Activated naive CD8-positive, alpha-beta T cell treated with anti-CD3 and anti-CD28 coated beads, Interleukin-2, amount 50 U/mL, for 16 hours (primary cell): ENCODE data around the gene SIN3A.

Experiments
- DNase-seq: peaks from one replicate; pipeline ENCODE4 v3.0.0-alpha.2; 2020; ENCODE audit warnings: low read depth, low spot score

SIN3A gene

GRCh38 chr15:75380773-75381172, 70.7 kb downstream of the SIN3A start:
- no peak for DNase-seq

DNA sequence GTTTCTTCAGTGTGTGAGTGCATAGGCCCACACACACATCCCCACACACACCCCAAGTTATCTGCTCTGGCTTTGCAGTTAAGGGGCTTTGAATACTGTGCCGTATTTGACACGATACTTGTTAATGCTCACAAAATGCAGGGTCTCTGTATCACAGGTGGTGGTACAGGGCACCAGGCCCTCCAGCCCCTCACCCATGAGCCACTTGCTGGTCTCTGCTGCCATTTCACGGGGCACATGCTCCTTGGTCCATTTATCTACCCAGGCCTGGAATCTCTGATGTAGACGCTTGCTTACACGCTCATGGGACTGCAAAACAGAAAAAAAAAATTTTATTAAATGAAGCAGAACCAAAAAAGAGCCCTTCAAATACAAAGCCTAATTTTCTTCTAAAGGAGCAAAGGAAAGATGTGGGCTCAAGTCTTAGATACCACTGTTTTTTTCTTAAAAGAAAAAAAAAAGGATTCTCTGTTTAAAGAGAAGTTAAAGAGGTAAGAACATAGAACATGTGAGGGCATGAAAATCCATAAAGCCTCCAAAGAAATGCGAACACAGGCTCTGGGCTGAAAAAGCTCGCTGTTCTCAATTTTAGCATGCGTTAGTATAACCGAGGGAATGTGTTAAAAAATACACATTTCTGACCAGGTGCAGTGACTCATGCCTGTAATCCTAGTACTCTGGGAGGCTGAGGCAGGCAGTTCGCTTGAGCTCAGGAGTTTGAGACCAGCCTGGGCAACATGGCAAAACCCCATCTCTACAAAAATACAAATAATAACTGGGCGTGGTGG, 79.4 kb downstream of the SIN3A start:
- no peak for DNase-seq

DNA sequence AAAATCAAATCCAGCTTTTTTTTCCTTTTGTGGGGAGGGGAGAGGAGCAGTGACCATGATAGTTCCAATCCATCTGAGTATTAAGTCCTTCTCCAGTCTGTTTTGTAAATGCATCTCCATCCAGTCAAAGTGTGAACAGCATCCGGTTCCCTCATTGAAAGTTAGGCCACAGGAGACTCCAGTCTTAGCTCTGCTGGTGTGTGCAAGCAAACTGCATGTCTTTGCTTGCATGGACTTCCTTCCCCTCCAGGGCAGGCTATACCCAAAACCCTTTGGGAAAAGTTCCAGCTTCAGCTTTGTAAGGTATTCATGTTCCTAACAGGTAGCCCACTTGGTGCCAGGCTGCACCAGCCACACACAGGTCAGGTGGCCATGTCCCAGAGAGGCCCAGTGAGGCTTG, 80.0 kb downstream of the SIN3A start:
- DNase-seq: no peak

- no peak for DNase-seq
Observed at GRCh38 chr15:75369897-75370581, 81.5 kb downstream of the SIN3A start.

DNA sequence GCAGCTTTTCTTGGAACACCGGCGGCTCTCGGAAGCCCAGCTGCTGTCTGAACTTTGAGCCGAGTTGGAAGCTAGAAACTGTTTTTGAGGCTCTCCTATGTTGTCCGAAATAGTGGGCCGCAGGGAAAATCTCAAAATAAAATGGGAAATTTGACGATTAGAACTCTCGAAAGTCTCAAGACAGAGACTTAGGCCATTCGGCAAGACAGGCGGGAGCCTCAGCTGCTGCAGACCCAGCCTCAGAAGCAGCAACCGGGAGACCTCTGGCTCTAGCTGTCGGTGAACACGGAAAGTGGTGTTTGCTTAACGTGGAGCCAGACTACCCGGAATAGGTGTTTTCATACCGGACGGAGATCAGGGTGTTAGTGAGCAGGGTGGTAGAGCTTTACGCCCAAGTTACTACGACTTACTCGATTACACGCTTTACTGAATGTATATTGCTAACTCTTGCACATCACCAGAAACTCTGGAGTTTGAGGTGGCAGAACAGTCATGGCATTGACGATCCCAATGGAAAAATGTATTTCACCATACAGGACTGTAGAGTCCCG, 82.7 kb downstream of the SIN3A start:
- DNase-seq: no peak

DNA sequence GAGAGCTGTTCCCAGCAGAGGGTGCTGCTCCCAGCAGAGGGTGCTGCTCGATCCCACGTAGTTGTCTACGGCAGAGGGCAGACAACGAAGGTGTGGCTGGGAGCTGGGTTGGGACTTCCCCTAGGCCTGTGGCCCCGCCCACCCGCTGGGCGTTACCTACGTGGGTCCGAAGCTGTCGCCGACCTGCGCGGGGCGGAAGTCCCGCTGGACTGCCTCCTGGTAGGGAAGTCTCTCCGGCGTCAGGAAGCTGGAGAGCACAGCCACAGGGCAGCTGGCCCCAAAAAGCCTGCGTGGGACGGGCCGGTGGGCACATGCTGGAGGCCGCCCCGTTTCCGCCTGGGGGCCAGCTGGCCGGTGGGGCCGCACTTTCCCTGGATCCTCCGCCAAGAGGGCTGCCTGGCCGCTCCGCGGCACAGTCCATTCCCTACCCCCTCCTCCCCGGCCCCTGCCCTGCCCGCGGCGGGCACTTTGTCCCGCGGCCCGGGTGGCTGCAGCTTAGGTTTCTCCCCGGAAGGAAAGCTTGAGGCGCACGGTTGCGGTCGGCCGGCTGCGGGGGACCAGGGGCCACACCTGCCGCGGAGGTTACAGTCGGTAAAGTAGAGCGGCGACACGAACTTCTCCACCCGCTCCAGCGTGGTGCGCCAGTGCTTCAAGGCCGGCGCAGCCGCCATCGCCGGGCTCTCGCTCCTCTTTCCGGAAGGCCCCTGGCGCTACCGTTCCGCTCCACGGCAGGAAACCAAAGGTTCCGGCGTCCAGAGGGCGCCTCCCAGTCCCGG, 83.4 kb downstream of the SIN3A start, which contains the start of gene MAN2C1:
MAN2C1 (minus strand) TSS at position 695 of the 776 bp plus-strand sequence; CDS start at position 671, 24 bp downstream.
- DNase-seq: peak; percentile 80

DNA sequence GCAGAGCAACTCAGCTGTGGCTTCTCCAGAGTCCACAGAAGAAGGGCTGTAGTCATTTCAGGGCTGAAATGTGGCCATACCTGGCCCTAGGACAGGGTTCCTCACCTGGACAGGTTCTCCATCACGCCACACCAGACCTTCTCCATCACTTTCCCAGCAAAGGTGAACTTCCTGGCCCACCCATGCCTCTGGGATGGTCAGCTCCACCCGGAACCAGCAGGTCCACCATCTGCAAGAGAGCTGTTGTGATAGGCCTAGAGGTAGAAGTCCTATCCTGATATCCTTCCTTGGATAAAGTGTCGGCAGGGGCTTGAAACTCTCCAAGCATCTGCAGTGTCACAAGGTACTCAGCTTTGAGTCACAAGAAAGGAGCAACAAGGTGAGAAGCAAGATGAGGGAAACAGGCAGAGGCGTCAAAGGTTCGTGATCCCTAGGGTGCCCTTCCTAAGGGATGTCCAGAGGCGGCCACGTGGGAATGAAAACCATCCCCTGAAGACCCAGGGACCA, 84.0 kb downstream of the SIN3A start:
- no peak for DNase-seq

GRCh38 chr15:75367006-75367405, 84.5 kb downstream of the SIN3A start:
- no peak for DNase-seq

DNA sequence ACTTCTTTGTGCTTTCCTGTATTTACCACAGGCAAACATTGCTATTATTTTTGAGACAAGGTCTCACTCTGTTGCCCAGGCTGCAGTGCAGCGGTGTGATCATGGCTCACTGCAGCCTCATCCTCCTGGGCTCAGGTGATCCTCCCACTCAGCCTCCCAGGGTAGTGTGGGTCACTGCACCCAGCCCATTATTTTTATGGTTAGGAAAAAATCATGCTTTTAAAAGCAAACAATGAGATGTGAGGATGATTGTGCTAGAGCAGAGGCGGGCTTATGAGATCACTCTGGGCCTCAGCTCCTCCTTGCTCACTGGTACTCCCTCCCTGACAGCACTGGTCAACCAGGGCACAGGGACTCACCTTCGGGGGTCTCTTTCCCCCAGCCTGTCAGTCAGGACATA, 85.3 kb downstream of the SIN3A start:
- no peak for DNase-seq

- no peak for DNase-seq
Observed at GRCh38 chr15:75364881-75365280, 86.6 kb downstream of the SIN3A start.

- DNase-seq: no peak
Observed at GRCh38 chr15:75363786-75364185, 87.7 kb downstream of the SIN3A start.

DNA sequence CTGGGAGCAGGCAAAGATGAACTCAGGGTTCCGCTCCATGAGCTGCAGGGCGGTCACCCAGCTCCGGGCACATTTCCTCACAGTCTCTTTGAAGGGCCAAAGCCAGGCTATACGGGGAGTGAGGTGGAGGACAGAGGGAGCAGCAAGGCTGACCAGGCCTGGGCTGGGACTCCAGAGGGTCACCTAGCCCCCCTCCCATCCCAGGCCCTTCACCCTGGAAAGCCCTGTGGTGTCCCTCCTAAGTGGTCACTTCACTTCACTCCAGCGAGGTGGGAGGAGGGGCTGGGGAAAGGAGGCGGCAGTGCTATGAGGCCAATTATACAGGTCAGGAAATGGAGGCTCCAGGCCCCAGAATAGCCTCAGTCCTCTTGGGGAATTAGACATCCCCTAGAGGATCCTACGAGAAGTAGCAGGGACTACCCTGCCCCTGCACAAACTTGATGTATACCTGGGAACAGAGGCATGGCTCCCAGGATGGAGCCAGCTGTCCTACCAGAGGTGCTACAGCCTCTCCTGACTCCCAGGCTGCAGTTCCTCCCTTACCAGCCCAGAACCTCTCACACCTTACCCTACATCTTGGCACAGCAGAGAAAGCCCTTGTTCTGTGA, 88.7 kb downstream of the SIN3A start:
- no peak for DNase-seq

DNA sequence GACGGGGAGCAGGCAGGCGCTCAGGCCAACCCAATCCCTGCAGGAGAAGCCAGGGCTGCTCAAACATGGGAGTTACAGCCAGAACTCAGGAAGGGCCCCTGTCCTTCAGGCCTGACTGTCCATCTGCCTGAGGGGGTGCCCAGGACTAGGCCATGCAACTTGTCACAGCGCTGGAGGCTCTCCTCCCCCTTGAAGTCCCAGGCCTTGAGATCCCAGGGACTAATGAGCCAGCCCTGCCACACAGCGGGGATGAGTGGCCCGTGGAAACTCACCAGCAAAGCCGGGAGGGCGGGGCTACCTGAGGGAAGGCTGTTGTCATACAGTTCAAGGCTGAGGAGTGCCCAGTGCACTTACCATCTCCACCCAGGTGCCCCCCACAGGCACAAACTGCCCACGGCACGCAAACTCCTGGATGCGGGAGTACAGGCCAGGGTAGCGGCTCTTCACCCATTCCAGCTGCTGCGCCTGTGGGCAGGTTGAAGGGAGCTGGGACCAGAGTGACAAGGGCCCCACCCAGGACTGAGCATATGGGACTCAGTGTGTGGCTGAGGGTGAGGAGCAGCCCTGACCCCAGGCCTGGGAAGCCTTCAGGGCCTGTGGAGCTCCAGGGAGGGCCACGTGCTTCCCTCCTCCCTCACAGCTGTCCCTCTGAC, 89.4 kb downstream of the SIN3A start:
- no peak for DNase-seq

DNA sequence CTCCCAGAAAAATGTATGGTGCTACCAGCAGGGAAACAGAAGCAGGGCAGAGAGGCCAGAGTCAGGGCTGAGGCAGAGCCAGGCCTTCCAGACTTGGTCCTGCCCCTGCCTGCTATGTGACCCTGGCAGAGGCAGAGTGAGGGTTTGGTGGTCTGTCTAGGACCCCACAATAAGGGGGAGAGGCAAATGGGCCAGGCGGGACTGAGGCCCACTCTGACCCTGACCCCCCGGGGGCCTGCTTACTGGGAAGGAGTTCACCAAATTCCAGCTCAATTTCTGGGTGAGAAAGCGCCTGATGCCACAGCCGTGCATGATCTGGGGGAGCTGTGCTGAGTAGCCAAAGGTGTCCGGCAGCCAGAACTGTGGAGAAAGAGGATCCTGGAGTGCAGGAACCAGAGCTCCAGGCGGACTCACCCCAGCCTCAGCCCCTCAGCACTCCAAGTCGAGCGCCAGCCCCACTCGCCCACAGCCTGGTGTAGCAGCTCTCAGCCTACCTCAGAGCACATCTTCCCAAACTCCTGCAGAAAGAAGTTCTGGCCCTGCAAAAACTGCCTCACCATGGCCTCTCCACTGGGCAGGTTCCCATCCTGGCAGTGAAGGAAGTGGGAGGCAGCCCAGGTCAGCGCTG, 90.0 kb downstream of the SIN3A start:
- DNase-seq: no peak

DNA sequence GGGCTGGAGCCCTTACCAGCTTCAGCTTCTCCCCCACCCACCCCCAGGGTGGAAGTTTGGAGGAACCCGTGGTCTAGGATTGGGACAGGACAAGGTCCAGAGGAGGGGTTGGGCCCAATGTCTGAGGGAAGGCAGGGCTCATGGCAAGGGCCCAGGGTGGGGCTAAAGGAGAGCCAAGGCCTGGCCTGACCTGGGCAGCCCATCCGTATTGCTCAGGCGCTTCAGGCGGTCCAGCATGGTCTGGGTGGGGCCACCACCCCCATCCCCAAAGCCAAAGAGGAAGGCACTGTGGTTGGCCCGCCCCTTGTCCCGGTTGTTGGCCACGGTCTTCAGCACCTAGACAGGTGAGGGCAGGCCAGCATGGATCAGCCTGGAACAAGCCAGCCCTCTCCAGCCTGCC, 90.6 kb downstream of the SIN3A start:
- no peak for DNase-seq

DNA sequence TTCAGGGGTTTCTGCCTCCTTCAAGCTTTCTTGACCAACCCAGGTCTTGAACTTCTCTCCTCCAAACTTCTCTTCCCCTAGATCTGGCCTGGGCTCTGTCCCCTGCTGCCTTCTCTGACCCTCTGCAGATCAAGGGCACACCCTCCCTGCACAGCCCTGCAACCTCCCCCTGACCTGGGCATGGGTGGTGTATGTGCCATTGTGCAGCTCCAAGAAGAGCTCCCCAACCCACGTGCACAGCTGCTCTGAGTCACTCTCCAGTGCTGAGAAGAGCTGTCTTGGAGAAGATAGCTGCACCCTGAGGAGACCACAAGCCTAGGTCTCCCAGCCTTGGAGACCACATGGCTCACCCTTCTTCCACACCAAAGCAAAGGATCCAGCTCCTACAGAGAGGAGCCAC, 91.1 kb downstream of the SIN3A start:
- no peak for DNase-seq

GRCh38 chr15:75359537-75360250, 91.8 kb downstream of the SIN3A start:
- no peak for DNase-seq

DNA sequence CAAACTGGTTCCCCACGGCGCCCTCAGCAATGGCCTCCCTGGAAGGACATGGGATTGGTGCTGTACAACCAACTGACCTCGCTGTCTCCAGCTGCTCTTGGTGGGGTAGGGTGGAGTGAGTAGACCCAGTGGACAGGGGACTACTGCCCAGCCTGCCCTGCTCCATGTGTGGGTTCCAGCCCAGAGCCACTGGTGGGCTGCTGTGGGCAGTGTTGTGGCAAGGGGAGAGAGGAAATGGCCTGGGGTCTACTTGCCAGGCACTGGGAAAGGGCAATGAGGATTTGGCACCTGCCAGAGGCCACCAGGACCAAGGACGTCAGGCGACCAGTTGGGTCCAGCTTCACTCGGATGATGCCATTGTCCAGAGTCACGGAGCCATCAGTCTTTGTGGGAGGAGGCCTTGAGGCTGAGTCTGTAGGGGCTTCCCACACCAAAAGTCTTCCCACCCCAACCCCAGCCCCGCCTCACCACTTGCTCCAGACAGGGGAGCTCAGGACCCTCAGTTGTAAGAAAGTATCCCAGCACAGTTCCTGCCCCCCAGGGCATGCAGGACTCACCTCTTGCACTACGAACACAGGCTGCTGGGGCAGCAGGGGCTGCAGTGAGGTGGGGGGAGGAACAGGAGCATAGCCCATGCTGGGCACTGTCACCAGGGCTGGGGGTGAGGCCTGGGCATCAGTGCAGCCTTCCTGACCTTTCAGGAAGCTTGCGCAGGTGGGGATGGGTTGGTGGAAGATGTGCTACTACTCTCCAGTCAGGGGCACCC, 92.5 kb downstream of the SIN3A start:
- DNase-seq: no peak
